WTC11 (cell line): ENCODE measurements around the gene EYS.

Source experiments
- ARID4B ChIP-seq: sonication (generic); formaldehyde crosslinking; IDR thresholded peaks from 2 replicates; pipeline ENCODE4 v1.8.0; 2023; ENCODE audit warnings: missing genetic modification reagents, mild to moderate bottlenecking, borderline replicate concordance
- ATF3 ChIP-seq: sonication (generic); formaldehyde crosslinking; conservative IDR thresholded peaks from 2 replicates; pipeline ENCODE4 v1.8.1; 2022; ENCODE audit warnings: mild to moderate bottlenecking, missing genetic modification reagents
- ETV6 ChIP-seq: sonication (generic); formaldehyde crosslinking; IDR thresholded peaks from 2 replicates; pipeline ENCODE4 v1.8.1; 2022; ENCODE audit warnings: mild to moderate bottlenecking, missing genetic modification reagents
- JUN ChIP-seq: sonication (generic); formaldehyde crosslinking; IDR thresholded peaks from 2 replicates; pipeline ENCODE4 v1.8.0; 2023; ENCODE audit warnings: mild to moderate bottlenecking, missing genetic modification reagents
- MAX ChIP-seq: sonication (generic); formaldehyde crosslinking; IDR thresholded peaks from 2 replicates; pipeline ENCODE4 v1.8.0; 2022; ENCODE audit warnings: mild to moderate bottlenecking, missing genetic modification reagents
- NR2C2 ChIP-seq: sonication (generic); formaldehyde crosslinking; IDR thresholded peaks from 2 replicates; pipeline ENCODE4 v1.8.0; 2022; ENCODE audit warnings: mild to moderate bottlenecking, missing genetic modification reagents
- SMAD4 ChIP-seq: sonication (generic); formaldehyde crosslinking; IDR thresholded peaks from 2 replicates; pipeline ENCODE4 v1.8.0; 2022; ENCODE audit warnings: mild to moderate bottlenecking, missing genetic modification reagents
- SP1 ChIP-seq: sonication (generic); formaldehyde crosslinking; conservative IDR thresholded peaks from 2 replicates; pipeline ENCODE4 v1.8.1; 2022; ENCODE audit warnings: missing genetic modification reagents
- ZNF263 ChIP-seq: sonication (generic); formaldehyde crosslinking; IDR thresholded peaks from 2 replicates; pipeline ENCODE4 v1.8.1; 2022; ENCODE audit warnings: low read depth, mild to moderate bottlenecking, moderate library complexity, missing genetic modification reagents
- TF ChIP-seq, protein P1 (sequence below): fragments of 200-600 bp; IDR thresholded peaks from 2 replicates; pipeline ENCODE4 v1.8.0; 2022; ENCODE audit warnings: antibody characterized with exemption

GRCh38 chr6:64121011-64121565, 1585.9 kb downstream of the EYS start:
- TF ChIP-seq JUN (CRISPR knock-in tag) (no peak), NR2C2 (no peak), ETV6 (no peak), SP1 (CRISPR knock-in tag) (no peak), ZNF263 (no peak), ARID4B (CRISPR knock-in tag) (no peak), ATF3 (CRISPR knock-in tag) (no peak), MAX (no peak), SMAD4 (no peak)
- TF ChIP-seq, protein P1, sequence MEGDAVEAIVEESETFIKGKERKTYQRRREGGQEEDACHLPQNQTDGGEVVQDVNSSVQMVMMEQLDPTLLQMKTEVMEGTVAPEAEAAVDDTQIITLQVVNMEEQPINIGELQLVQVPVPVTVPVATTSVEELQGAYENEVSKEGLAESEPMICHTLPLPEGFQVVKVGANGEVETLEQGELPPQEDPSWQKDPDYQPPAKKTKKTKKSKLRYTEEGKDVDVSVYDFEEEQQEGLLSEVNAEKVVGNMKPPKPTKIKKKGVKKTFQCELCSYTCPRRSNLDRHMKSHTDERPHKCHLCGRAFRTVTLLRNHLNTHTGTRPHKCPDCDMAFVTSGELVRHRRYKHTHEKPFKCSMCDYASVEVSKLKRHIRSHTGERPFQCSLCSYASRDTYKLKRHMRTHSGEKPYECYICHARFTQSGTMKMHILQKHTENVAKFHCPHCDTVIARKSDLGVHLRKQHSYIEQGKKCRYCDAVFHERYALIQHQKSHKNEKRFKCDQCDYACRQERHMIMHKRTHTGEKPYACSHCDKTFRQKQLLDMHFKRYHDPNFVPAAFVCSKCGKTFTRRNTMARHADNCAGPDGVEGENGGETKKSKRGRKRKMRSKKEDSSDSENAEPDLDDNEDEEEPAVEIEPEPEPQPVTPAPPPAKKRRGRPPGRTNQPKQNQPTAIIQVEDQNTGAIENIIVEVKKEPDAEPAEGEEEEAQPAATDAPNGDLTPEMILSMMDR = no peak
